ENCODE data around the gene TCF7L2. TPM values are rescaled to one million over a fixed set of nuclear protein-coding genes. Genes with fewer than 3 reads are reported as not detected.

Gene TCF7L2
- polyA plus RNA-seq, 1 experiment: 11.3 TPM

DNA sequence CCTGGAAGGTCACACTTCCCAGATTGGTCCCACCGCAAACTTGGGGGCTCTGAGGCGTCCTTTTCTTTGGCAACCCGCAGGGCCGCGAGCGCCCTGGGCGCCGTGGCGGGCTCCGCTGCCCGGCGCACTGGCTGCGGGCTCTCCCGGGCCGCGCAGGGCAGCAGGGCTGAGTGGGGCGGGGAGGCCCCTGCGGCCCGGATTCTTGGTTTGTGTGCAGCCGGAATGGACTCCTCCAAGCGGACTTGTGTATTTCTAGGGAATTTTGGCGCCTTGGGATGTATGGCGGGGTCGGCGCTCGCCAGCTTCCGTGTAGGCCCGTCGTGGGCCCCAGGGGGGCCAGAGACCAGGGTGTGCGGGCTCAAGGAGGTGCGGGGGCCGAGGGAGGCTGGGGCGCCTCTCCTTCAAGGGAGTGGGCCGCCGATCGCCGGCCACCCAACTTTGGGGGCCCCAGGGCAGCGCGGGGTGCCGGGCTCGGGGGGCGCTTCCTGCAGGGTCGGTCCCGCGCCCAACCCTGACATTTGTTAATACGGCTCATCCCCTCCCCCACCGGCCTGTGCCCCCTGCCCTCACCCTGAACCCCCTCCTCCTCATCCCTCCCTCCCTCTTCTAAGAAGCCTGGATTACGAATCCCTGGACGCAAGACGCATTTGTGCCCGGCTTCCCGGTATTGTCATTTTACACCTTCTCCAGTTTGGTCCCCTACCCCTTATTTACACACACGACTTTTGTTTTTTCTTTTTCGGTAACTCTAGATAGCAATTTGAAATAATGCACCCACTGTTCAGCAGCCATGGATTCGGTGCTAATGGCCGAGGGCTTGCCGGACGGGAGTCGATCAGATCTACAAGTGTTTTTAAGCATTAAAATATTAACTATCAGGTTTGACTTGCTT is 2.5 kb downstream of the TCF7L2 start:
- POLR2A ChIA-PET: no interaction called here
- Histone ChIP-seq H3K27me3 (ENCODE audit: control insufficient read depth, insufficient read depth, low read length) (no peaks in the 10 kb centered on the region), H3K36me3 (ENCODE audit: control insufficient read depth, insufficient read depth, low read length) (no peaks in the 10 kb centered on the region; the same call in 1 of the 2 replicates), H3K4me3 (ENCODE audit: low read depth, low read length) (peak overlapping the region; percentile 78)
- no peak for DNase-seq (ENCODE audit: low read depth)
- TF ChIP-seq, protein P1, sequence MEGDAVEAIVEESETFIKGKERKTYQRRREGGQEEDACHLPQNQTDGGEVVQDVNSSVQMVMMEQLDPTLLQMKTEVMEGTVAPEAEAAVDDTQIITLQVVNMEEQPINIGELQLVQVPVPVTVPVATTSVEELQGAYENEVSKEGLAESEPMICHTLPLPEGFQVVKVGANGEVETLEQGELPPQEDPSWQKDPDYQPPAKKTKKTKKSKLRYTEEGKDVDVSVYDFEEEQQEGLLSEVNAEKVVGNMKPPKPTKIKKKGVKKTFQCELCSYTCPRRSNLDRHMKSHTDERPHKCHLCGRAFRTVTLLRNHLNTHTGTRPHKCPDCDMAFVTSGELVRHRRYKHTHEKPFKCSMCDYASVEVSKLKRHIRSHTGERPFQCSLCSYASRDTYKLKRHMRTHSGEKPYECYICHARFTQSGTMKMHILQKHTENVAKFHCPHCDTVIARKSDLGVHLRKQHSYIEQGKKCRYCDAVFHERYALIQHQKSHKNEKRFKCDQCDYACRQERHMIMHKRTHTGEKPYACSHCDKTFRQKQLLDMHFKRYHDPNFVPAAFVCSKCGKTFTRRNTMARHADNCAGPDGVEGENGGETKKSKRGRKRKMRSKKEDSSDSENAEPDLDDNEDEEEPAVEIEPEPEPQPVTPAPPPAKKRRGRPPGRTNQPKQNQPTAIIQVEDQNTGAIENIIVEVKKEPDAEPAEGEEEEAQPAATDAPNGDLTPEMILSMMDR (IDR thresholded peaks at IDR 0.05; ENCODE audit: insufficient read depth, low read depth, low read length): no peak
- CTCF ChIA-PET: interaction anchor here (0.9 to 1.3 kb wide), 2 partner anchors 108 to 175 kb away, joined by 3 read pairs; no protein-coding TSS in a partner anchor

DNA sequence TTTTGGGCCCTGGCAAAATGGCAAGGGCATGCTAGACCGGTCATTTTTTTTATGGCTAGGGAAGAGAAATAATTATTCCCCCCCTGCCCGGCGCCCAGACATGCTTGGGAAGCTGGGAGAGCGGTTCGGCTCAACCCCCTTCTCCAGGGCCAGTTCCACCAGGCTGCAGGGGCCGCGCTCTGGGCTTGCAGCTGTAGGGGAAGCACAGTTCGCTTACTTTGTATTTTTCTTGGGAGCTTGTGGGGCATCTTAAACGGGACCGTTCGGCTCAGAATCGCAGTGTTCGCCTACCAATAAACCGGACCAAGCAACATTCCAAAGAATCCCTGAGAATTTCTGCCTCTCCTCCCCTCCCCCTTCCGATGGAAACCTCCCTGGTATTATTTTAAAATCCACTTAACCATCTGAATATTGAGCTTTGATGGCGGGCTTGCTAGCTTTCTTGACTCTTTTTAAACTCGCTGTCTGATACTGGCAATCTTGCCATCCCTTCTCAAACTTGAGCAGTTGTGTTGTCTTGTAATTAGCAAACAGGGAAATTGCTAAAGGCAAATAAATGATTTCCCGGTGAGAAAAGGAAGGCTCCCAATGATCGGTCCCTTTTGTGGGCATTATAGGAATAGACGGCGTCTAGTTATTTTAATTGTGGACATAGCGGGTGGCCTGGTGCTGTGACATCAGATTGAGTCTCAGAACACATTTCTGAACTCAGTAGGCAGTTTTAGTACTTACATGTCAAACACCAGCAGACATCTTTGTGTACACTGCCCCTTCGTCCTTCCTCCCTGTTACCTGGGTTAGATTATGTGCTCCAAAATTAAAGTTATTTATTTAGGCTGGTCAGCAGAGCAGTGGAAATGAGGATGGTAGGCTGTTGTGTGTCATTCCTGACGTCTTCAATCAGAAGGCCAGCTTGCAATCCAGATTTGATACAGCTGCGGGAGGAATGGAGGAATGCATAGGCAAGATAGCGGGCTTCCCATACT is 3.4 kb downstream of the TCF7L2 start:
- ChIA-PET CTCF (interaction anchor here (0.6 to 1.3 kb wide), 4 partner anchors 13 to 1877 kb away, joined by 3 read pairs; partner anchors contain the start of gene ADRA2A), POLR2A (no interaction called here)
- no peak for DNase-seq (ENCODE audit: low read depth)
- no peaks in the 10 kb centered on the region for H3K27me3 ChIP-seq (ENCODE audit: control insufficient read depth, insufficient read depth, low read length)
- H3K4me3 ChIP-seq (ENCODE audit: low read depth, low read length): peak overlapping the region; percentile 78
- TF ChIP-seq, protein P1 (IDR thresholded peaks at IDR 0.05; ENCODE audit: insufficient read depth, low read depth, low read length): no peak
- H3K36me3 ChIP-seq (ENCODE audit: control insufficient read depth, insufficient read depth, low read length): no peaks in the 10 kb centered on the region; the same call in 1 of the 2 replicates

DNA sequence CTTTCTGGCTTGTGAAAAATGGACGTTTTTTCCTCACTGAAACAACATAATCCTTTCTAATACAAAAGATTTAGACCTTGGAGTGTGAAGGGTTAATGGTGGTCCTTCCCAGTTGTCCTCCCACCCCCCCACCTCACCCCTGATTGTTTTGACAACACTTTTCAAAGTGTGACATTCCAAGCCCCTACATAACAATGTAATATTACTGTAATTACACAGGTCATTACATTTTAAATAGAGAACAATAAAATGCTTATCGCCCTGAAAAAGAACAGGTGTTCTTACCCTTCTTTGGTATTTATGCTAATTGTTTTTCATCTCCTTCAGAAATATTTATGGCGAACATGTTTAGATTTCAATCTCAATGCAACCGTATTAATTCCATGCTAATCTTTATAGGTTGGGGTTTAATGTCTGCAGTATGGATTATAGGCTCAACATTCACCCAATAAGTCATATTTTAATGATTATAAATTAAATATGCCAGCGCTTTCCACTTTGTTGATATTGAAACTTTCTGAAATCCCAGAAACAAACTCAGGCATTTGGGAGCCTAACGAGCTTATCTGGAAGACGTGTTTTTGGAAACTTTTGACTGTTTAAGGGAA is 5.0 kb downstream of the TCF7L2 start:
- H3K36me3 ChIP-seq (ENCODE audit: control insufficient read depth, insufficient read depth, low read length): no peaks in the 10 kb centered on the region; the same call in 1 of the 2 replicates
- no peak for DNase-seq (ENCODE audit: low read depth)
- no peaks in the 10 kb centered on the region for H3K27me3 ChIP-seq (ENCODE audit: control insufficient read depth, insufficient read depth, low read length)
- CTCF ChIA-PET: no interaction called here
- POLR2A ChIA-PET: no interaction called here
- H3K4me3 ChIP-seq (ENCODE audit: low read depth, low read length): peak overlapping the region; percentile 21
- TF ChIP-seq, protein P1 (IDR thresholded peaks at IDR 0.05; ENCODE audit: insufficient read depth, low read depth, low read length): no peak

DNA sequence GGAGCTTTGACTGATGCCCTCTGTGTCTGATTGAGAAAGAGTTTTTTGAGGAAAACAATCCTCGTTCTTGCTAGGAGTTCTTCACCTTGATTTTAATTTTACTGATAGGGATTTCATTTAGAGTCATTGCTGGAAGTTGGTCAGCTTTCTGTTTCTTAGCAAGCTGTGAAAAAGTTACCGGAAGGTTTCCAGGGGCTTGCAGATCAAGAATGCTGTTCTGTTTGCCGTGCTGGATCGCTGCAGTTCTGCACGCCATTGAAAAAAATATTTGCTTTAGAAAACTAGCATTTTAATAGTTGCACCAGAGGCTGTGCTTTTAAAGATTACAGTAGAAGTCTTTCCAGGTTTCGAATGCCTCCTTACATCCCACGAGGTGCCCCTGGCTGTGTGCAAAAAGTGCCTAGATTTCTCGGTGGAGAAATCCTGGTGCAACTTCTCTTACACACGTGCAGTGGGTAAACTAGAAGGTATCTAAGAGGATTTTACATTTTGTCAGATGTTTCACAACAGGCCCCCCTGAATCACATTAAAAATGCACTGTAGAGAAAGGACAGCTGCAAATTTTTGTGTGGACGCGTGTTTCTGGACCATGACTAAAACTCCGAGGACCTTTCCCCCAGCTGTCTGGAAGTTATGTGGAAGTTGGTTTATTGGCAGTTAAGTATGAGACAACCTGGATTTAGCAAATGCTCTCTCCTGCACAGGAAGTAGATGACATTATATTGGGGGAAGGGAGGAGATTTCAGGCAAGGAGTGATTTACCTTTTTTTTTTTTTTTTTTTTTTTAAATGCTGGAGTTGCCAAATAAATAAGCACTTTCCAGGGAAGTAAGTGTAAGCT is 5.8 kb downstream of the TCF7L2 start:
- TF ChIP-seq, protein P1 (IDR thresholded peaks at IDR 0.05; ENCODE audit: insufficient read depth, low read depth, low read length): no peak
- CTCF ChIA-PET: no interaction called here
- peak; percentile 70 for DNase-seq (ENCODE audit: low read depth)
- no peaks in the 10 kb centered on the region; the same call in 1 of the 2 replicates for H3K36me3 ChIP-seq (ENCODE audit: control insufficient read depth, insufficient read depth, low read length)
- POLR2A ChIA-PET: interaction anchor here (0.6 to 0.7 kb wide), 2 partner anchors 137 to 512 kb away, joined by 3 to 4 read pairs; no protein-coding TSS in a partner anchor
- H3K27me3 ChIP-seq (ENCODE audit: control insufficient read depth, insufficient read depth, low read length): no peaks in the 10 kb centered on the region
- H3K4me3 ChIP-seq (ENCODE audit: low read depth, low read length): peak overlapping the region; percentile 21
